ENCODE data around the gene CTDNEP1.

GRCh38 chr17:7233701-7234082, 17.8 kb downstream of the CTDNEP1 start:
- TF ChIP-seq CTCF (IDR thresholded peaks at IDR 0.05) (no peak), POLR2A (IDR thresholded peaks at IDR 0.05) (no peak)

Data from sigmoid colon (tissue), 3 donors.